ENCODE data around the gene LGALS7.

The LGALS7 gene

GRCh38 chr19:38740257-38740592 is 33.1 kb downstream of the LGALS7 start:
- H3K4me3 ChIP-seq (ENCODE audit: control insufficient read depth, low read depth, low read length): no peak overlapping the region
- TF ChIP-seq CTCF (IDR thresholded peaks at IDR 0.05; ENCODE audit: control insufficient read depth, insufficient read depth, low read depth, low read length, missing control alignments): no peak
- DNase-seq (ENCODE audit: low read depth): no peak

- no peak for DNase-seq (ENCODE audit: low read depth)
- TF ChIP-seq CTCF (IDR thresholded peaks at IDR 0.05; ENCODE audit: control insufficient read depth, insufficient read depth, low read depth, low read length, missing control alignments): no peak
- no peak overlapping the region for H3K4me3 ChIP-seq (ENCODE audit: control insufficient read depth, low read depth, low read length)
Observed at GRCh38 chr19:38739440-38740256, 33.7 kb downstream of the LGALS7 start.

- no peak for DNase-seq (ENCODE audit: low read depth)
- no peak overlapping the region for H3K4me3 ChIP-seq (ENCODE audit: control insufficient read depth, low read depth, low read length)
- TF ChIP-seq CTCF (IDR thresholded peaks at IDR 0.05; ENCODE audit: control insufficient read depth, insufficient read depth, low read depth, low read length, missing control alignments): no peak
Observed at GRCh38 chr19:38737921-38738737, 35.2 kb downstream of the LGALS7 start.

- no peak for DNase-seq (ENCODE audit: low read depth)
- TF ChIP-seq CTCF (IDR thresholded peaks at IDR 0.05; ENCODE audit: control insufficient read depth, insufficient read depth, low read depth, low read length, missing control alignments): no peak
- H3K4me3 ChIP-seq (ENCODE audit: control insufficient read depth, low read depth, low read length): no peak overlapping the region
Observed at GRCh38 chr19:38737281-38737865, 35.9 kb downstream of the LGALS7 start.

- no peak for DNase-seq (ENCODE audit: low read depth)
- no peak overlapping the region for H3K4me3 ChIP-seq (ENCODE audit: control insufficient read depth, low read depth, low read length)
Observed at GRCh38 chr19:38736413-38737280, 36.7 kb downstream of the LGALS7 start.

More at GRCh38 chr19:38736413-38737280, 36.7 kb downstream of the LGALS7 start:
- no peak for TF ChIP-seq CTCF (IDR thresholded peaks at IDR 0.05; ENCODE audit: control insufficient read depth, insufficient read depth, low read depth, low read length, missing control alignments)
